Ascending aorta (tissue), 2 donors: ENCODE results near the gene COG3. TPM values are rescaled to one million over a fixed set of nuclear protein-coding genes. Genes with fewer than 3 reads are reported as not detected.

Experiments
- DNase-seq, 2 donors: peaks; one replicate each; pipeline ENCODE4 v3.0.0-alpha.2; 2019; ENCODE audit warnings: low spot score in 2 of 2
- H3K27ac ChIP-seq, 2 donors: fragments of 200-600 bp; sonication (generic); one replicate each; pipeline ENCODE4 v1.5.1; 2016 to 2017; ENCODE audit warnings: mild to moderate bottlenecking in 1 of 2
- H3K27me3 ChIP-seq: fragments of 200-600 bp; sonication (generic); one replicate; pipeline ENCODE4 v1.5.1; 2017
- H3K36me3 ChIP-seq, 2 donors: fragments of 200-600 bp; sonication (generic); one replicate each; pipeline ENCODE4 v1.5.1; 2016
- H3K4me1 ChIP-seq, 2 donors: fragments of 200-600 bp; sonication (generic); one replicate each; pipeline ENCODE4 v1.5.1; 2016 to 2017; ENCODE audit warnings: mild to moderate bottlenecking in 1 of 2
- H3K4me3 ChIP-seq, 2 donors: fragments of 200-600 bp; sonication (generic); one replicate each; pipeline ENCODE4 v1.5.1; 2016 to 2017; ENCODE audit warnings: mild to moderate bottlenecking in 1 of 2
- H3K9me3 ChIP-seq, 2 donors: fragments of 200-600 bp; sonication (generic); one replicate each; pipeline ENCODE4 v1.5.1; 2016
- CTCF ChIP-seq, 3 experiments: fragments of 200-600 bp in 2 of 3; fragments of 450-650 bp in 1 of 3; sonication (generic) in 2 of 3; IDR thresholded peaks; one replicate each; pipeline ENCODE4 v1.5.1; 2016 to 2019; ENCODE audit warnings: antibody characterized with exemption in 3 of 3, mild to moderate bottlenecking in 1 of 3, moderate library complexity in 1 of 3
- intact Hi-C: fragments of 100-400 bp; cut with DNase I; formaldehyde crosslinking; loops from one replicate; pipeline ENCODE4 v1.15.1; 2023
- total RNA-seq: library from RNA; depleted of rRNA; stranded (reverse); fragments of >200 nt; gene quantifications from one replicate; pipeline ENCODE4 v1.1.0, GENCODE V29; 2016

The COG3 gene
- total RNA-seq, 1 donor from 2014 or later = 5.7 TPM

- intact Hi-C loops = no loop called here
- no peak for TF ChIP-seq CTCF (IDR thresholded peaks at IDR 0.05)
- H3K4me3 ChIP-seq = no peak overlapping the region
- H3K27me3 ChIP-seq = no peaks in the 10 kb centered on the region
- H3K27ac ChIP-seq = no peak overlapping the region
- no peaks in the 10 kb centered on the region for H3K4me1 ChIP-seq
- no peaks in the 10 kb centered on the region for H3K9me3 ChIP-seq
- DNase-seq = peak in 1 of 2 donors; percentile 9
- H3K36me3 ChIP-seq = no peaks in the 10 kb centered on the region
These were observed 24.8 kb upstream of the COG3 start for GRCh38 chr13:45439781-45440462.

GRCh38 chr13:45441633-45442032, 23.1 kb upstream of the COG3 start:
- DNase-seq = peak in 1 of 2 donors; percentile 2
- no peak overlapping the region for H3K27ac ChIP-seq
- H3K4me3 ChIP-seq = no peak overlapping the region
- no peaks in the 10 kb centered on the region for H3K36me3 ChIP-seq
- H3K27me3 ChIP-seq = no peaks in the 10 kb centered on the region
- TF ChIP-seq CTCF (IDR thresholded peaks at IDR 0.05) = no peak
- no peaks in the 10 kb centered on the region for H3K9me3 ChIP-seq
- no peaks in the 10 kb centered on the region for H3K4me1 ChIP-seq
- intact Hi-C loops = no loop called here

- Histone ChIP-seq H3K4me3 (no peak overlapping the region), H3K9me3 (no peaks in the 10 kb centered on the region), H3K4me1 (no peaks in the 10 kb centered on the region), H3K36me3 (no peaks in the 10 kb centered on the region), H3K27me3 (no peaks in the 10 kb centered on the region), H3K27ac (no peak overlapping the region)
- no peak for TF ChIP-seq CTCF (IDR thresholded peaks at IDR 0.05)
- DNase-seq = peak in 1 of 2 donors; percentile 13
- intact Hi-C loops = no loop called here
These were observed 19.7 kb upstream of the COG3 start for GRCh38 chr13:45445053-45445452.

GRCh38 chr13:45446181-45446580, 18.6 kb upstream of the COG3 start:
- H3K27ac ChIP-seq = no peak overlapping the region
- H3K36me3 ChIP-seq = no peaks in the 10 kb centered on the region
- no peaks in the 10 kb centered on the region for H3K9me3 ChIP-seq
- no peak overlapping the region for H3K4me3 ChIP-seq
- DNase-seq = no peak
- no peaks in the 10 kb centered on the region for H3K4me1 ChIP-seq
- intact Hi-C loops = no loop called here
- H3K27me3 ChIP-seq = no peaks in the 10 kb centered on the region
- no peak for TF ChIP-seq CTCF (IDR thresholded peaks at IDR 0.05)

GRCh38 chr13:45447050-45447661, 17.6 kb upstream of the COG3 start:
- Histone ChIP-seq H3K36me3 (no peaks in the 10 kb centered on the region), H3K9me3 (no peaks in the 10 kb centered on the region), H3K27me3 (no peaks in the 10 kb centered on the region), H3K4me3 (no peak overlapping the region), H3K4me1 (no peaks in the 10 kb centered on the region), H3K27ac (no peak overlapping the region)
- no peak for TF ChIP-seq CTCF (IDR thresholded peaks at IDR 0.05)
- DNase-seq = no peak
- intact Hi-C loops = no loop called here
